HG03025 (cell line): ENCODE measurements around the gene PCBP4.

Experiments used
- ATAC-seq: cut with Tn5 transposase; IDR thresholded peaks from one replicate; pipeline ENCODE4 v1.9.1; 2021; ENCODE audit warnings: mild to moderate bottlenecking, moderate library complexity; ENCODE audit not compliant: unreplicated experiment, low FRiP score

Gene PCBP4

GRCh38 chr3:51967384-51968169 lies at the start of gene PCBP4:
PCBP4 (minus strand) TSS chr3:51967454; CDS start chr3:51961240, 6,214 bp downstream.
- ATAC-seq, result no peak

GRCh38 chr3:52015438-52016228 lies 48.4 kb upstream of the PCBP4 start:
- no peak for ATAC-seq

DNA sequence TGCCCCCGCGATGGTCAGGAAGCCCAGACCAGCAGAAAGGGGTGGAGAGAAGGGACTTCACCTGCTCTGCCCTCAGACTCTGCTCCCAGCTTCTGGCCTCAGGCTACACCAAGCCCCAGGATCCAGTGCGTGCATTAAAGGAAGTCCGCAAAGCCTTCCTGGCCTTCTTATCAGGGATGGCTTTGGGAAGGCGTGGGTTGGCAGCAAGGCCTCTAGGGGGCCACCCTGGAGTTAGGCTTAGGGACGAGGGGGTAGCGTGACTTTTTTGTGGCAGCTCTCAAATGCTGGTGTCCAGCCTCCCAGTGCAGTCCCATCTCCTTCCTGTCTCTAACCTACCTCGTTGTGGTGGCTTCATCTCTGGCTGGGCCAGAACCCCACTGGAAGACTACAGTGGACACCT lies 47.4 kb upstream of the PCBP4 start:
- ATAC-seq, result no peak

DNA sequence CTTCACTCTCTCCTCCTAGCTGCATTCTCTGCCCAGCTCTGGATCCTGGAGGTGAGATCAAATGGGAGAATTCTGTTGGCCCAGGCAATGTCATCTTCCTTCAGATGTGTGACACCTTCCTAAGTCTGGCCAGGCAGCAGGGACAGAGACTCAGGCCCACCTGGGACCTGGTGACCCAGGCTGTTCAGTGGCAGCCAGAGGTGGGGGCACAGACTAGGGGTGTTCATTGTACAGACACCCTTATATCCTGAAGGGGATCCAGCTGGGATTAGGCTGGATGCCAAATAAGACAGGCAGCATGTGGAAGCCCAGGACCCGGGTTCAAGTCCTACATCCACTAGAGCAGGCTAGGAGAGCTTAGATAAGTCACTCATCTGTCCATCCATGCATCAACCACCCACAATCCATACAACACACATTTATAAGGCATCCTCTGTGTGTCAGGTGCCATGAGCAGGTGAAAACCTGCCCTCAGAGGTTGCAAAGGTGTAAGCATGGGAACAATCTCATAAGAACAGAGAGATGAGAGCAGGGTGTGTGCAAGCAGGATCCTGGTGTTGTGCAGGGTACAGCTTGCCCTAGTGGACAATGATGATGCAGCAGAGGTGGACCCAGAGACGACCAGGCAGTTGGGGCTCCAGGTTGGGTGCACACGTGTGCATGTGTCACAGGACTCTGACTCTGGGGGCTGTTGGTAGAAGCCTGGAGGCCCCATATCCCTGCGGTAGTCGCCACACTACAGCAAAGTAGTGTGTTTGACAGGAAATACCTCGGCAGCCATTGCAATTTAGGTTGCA lies 46.7 kb upstream of the PCBP4 start:
- ATAC-seq, result no peak

- no peak for ATAC-seq
These were observed 45.4 kb upstream of the PCBP4 start for GRCh38 chr3:52012699-52013098.

GRCh38 chr3:52010431-52010830 lies 43.2 kb upstream of the PCBP4 start:
- ATAC-seq, result no peak

- no peak for ATAC-seq
These were observed 40.0 kb upstream of the PCBP4 start for GRCh38 chr3:52007291-52007690.

- no peak for ATAC-seq
These were observed 39.5 kb upstream of the PCBP4 start for GRCh38 chr3:52006820-52007133.

DNA sequence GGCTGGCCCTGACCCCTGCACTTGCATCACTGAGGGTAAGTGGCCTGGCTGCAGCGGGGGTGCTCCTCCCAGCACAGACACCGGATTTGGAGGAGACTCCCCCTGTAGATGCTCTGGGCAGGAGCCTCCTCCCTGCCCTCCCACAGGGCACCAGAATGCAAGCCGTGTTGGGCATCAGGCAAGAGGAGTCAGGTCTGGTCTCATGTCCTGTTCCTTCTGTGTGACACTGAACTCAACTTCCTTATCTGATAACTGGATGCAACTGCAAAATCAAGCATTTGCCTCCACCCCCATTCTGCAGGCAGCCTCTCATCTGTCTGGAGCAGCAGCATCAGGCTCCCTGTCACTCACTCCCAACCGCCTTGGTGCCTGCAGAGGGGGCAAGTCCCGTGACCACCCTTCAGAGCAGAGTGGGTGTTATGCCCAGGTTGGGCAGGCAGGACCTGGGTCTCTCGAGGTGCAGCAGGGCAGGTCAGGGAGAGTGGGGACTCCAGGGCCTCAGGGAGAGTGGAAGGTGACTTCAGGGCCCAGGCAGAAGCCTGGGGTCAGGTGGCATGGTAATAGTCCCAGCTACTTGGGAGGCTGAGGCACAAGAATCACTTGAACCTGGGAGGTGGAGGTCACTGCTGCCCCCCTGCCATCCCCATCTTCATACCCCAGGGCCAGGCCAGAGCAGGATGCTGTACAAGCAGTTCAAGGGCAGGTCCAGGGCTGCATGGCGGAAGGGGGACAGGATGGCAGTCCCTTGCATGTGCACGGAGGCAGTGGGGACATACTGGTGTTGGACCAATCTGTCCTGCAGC lies 39.0 kb upstream of the PCBP4 start:
- no peak for ATAC-seq

GRCh38 chr3:52005571-52005986 lies 38.3 kb upstream of the PCBP4 start:
- ATAC-seq, result no peak

DNA sequence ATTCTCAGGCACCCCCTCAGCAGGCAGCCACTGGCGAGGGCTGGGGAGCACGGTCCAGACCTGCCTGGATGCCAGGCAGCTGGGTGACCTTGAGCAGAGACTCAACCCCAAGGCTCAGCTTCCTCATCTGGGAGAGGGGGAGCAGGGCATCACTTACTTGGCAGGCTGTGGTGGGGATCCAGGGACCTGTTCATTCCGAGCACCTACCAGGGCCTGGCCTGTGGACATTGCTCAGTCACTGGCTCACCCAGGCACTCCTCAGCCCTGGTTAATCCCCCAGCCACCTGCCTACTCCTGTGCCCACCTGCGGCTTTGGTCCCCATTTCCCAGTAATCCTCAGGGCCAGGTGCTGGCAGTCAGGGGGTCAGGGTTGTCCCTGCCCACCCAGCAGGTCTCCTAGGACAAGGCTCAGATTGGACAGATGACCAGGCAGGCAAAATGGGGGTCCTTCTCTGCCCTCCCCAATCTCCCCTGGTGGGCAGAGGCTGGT lies 37.7 kb upstream of the PCBP4 start:
- ATAC-seq, result no peak

DNA sequence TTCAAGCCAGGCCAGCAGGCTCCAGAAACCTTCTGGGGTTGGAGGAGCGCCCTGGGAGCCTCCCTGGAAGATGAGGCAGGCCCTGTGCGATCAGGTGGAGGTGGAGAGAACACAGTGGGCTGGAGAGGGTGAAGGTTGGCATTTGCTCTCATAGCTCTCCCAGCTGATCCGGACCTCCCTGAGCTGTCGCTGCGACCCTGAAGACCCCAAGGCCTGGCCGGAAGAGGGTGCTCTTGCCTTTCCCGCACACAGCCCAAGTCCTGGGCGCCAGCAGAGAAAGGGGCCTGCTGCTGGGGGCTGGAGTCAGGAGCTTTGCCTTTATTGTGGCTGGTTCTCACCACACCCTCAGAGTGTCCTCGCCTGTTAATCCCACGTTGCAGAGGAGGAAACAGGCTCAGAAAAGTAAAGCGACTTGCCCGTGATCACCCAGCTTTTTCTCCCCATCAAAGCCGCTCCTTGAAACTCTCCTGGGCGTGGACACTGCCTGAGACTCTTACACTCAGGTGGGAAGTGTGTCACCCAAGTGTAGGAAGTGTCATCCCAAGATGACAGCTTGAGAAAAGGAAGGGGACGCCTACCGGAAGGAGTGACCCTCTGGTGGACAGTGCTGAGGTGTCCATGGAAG lies 37.0 kb upstream of the PCBP4 start:
- no peak for ATAC-seq

- no peak for ATAC-seq
These were observed 35.5 kb upstream of the PCBP4 start for GRCh38 chr3:52002748-52003147.

GRCh38 chr3:52001443-52001974 lies 34.3 kb upstream of the PCBP4 start:
- ATAC-seq, result no peak

DNA sequence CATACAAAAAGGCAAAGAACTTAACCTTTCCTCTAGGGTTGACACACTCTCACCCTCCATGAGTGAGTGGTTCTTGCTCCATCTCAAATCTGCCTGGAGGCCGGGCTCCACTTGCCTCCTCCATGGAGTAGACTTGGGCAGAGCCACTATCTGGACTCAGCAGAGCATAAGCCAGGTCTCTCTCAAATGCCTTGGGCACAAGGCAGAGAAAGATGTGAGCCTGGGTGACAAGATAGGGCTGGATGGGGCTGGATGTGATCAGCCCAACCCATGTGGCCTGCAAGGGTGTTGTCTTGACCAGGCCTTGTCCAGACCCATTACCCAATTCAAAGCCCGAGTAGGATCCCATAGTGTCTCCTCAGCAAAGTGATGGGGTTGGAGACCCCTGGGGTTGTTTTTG lies 32.6 kb upstream of the PCBP4 start:
- ATAC-seq, result no peak

DNA sequence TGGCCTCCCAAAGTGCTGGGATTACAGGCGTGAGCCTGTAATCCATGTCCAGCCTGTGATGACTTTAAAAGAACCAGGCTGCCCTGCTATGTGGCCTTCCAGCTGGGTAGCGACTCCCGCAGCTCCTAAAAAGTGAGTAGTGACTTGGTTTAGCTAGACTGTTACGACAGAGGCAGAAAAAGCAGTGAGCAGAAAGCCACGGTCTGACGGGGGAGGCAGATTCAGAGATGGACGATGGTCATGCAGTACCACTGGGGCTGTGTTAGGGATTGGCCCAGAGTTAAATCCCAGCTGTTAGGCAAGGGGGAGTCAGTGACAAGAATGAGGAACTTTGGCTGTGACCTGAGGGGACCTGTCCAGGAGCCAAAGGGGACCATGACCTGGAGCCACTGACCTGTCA lies 31.5 kb upstream of the PCBP4 start:
- no peak for ATAC-seq

- no peak for ATAC-seq
These were observed 30.8 kb upstream of the PCBP4 start for GRCh38 chr3:51997935-51998596.

GRCh38 chr3:51997172-51997571 lies 29.9 kb upstream of the PCBP4 start:
- no peak for ATAC-seq
